Stimulated activated CD4-positive, alpha-beta T cell treated with anti-CD3 and anti-CD28 coated beads, TNF-alpha, amount 100 ng/mL, for 24 hours (primary cell): Measurements from ENCODE around the gene PPP1R14C.
"Not testable (repeated sequence)": the region's sequence is repeated elsewhere in the genome, so short reads cannot be mapped to it uniquely, and the experiment has no call there.

Experiments used
- DNase-seq, 3 experiments: peaks; one replicate each; pipeline ENCODE4 v3.0.0-alpha.2; 2020; ENCODE audit warnings: low read depth in 3 of 3

PPP1R14C gene

GRCh38 chr6:150142670-150143515, at the start of gene PPP1R14C:
PPP1R14C (plus strand) TSS chr6:150143044; CDS start chr6:150143193, 149 bp downstream.
- DNase-seq = peak in 1 of 3 experiments; percentile 31

- no peak for DNase-seq
Observed at GRCh38 chr6:150093397-150093796, 49.4 kb upstream of the PPP1R14C start.

- no peak for DNase-seq
Observed at GRCh38 chr6:150098155-150098554, 44.7 kb upstream of the PPP1R14C start.

- DNase-seq = no peak
Observed at GRCh38 chr6:150099546-150099945, 43.3 kb upstream of the PPP1R14C start.

GRCh38 chr6:150099953-150100352, 42.9 kb upstream of the PPP1R14C start:
- no peak for DNase-seq

GRCh38 chr6:150100745-150101144, 42.1 kb upstream of the PPP1R14C start:
- no peak for DNase-seq

- DNase-seq = no peak
Observed at GRCh38 chr6:150102750-150103270, 40.0 kb upstream of the PPP1R14C start.

GRCh38 chr6:150112233-150112632, 30.6 kb upstream of the PPP1R14C start:
- no peak for DNase-seq

GRCh38 chr6:150115769-150116168, 27.1 kb upstream of the PPP1R14C start:
- no peak for DNase-seq

GRCh38 chr6:150116200-150116800, 26.5 kb upstream of the PPP1R14C start:
- DNase-seq = no peak

- no peak for DNase-seq
Observed at GRCh38 chr6:150118203-150118602, 24.6 kb upstream of the PPP1R14C start.

GRCh38 chr6:150118627-150119026, 24.2 kb upstream of the PPP1R14C start:
- DNase-seq = no peak

GRCh38 chr6:150119173-150119572, 23.7 kb upstream of the PPP1R14C start:
- no peak for DNase-seq

GRCh38 chr6:150123645-150124044, 19.2 kb upstream of the PPP1R14C start:
- DNase-seq = no peak

- DNase-seq = no peak
Observed at GRCh38 chr6:150124235-150124634, 18.6 kb upstream of the PPP1R14C start.

GRCh38 chr6:150126641-150127291, 16.1 kb upstream of the PPP1R14C start:
- DNase-seq = no peak

- DNase-seq = no peak
Observed at GRCh38 chr6:150128425-150128824, 14.4 kb upstream of the PPP1R14C start.

- no peak for DNase-seq
Observed at GRCh38 chr6:150129616-150130505, 13.0 kb upstream of the PPP1R14C start.

GRCh38 chr6:150133686-150134085, 9.2 kb upstream of the PPP1R14C start:
- no peak for DNase-seq

- DNase-seq = no peak
Observed at GRCh38 chr6:150134280-150134920, 8.4 kb upstream of the PPP1R14C start.

- DNase-seq = not testable (repeated sequence)
Observed at GRCh38 chr6:150137711-150138110, 5.1 kb upstream of the PPP1R14C start.
